Measurements from ENCODE around the gene NR2F1.

DNA sequence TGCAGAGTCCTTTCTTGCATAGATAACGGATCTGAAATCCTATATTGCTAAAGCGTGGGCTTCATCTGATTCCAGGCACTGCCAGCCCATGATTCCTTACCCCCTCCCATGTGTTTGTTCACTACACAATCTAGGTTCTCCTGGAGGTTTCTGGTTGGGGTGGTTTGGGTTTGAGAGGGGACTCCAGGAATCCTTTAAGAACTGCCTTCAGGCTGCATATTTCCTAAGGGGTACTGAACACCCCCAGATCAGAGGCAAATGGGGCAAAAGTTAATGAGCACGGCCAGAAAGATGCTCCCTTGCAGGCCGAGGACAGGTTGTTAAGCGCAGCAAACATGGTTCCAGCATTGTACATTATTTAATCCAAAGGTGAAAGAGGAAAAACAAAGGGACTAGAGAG, 9.9 kb downstream of the NR2F1 start:
- TF ChIP-seq EZH2 (optimal IDR thresholded peaks at IDR 0.05; ENCODE audit: low read depth, low read length) = no peak
- TF ChIP-seq, protein P1, sequence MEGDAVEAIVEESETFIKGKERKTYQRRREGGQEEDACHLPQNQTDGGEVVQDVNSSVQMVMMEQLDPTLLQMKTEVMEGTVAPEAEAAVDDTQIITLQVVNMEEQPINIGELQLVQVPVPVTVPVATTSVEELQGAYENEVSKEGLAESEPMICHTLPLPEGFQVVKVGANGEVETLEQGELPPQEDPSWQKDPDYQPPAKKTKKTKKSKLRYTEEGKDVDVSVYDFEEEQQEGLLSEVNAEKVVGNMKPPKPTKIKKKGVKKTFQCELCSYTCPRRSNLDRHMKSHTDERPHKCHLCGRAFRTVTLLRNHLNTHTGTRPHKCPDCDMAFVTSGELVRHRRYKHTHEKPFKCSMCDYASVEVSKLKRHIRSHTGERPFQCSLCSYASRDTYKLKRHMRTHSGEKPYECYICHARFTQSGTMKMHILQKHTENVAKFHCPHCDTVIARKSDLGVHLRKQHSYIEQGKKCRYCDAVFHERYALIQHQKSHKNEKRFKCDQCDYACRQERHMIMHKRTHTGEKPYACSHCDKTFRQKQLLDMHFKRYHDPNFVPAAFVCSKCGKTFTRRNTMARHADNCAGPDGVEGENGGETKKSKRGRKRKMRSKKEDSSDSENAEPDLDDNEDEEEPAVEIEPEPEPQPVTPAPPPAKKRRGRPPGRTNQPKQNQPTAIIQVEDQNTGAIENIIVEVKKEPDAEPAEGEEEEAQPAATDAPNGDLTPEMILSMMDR (IDR thresholded peaks at IDR 0.05; ENCODE audit: low read length) = no peak

All from MM.1S (cell line).